Esophagus muscularis mucosa (tissue), 4 donors: ENCODE measurements around the gene PBX4. TPM values are rescaled to one million over a fixed set of nuclear protein-coding genes. Genes with fewer than 3 reads are reported as not detected.

Experiments used
- DNase-seq: peaks from one replicate; pipeline ENCODE4 v3.0.0-alpha.2; 2017; ENCODE audit errors: extremely low spot score
- H3K27ac ChIP-seq, 4 donors: fragments of 200-600 bp; sonication (generic); replicated peaks in 1 of 4; 1 replicate in 3 of 4; 2 replicates in 1 of 4; pipeline ENCODE4 v1.5.1; 2016 to 2019; ENCODE audit warnings: mild to moderate bottlenecking in 1 of 4
- H3K27me3 ChIP-seq, 4 donors: fragments of 200-600 bp; sonication (generic); one replicate each; pipeline versions ENCODE4 v1.5.1 to v1.6.0; 2016 to 2019
- H3K36me3 ChIP-seq, 4 donors: fragments of 200-600 bp; sonication (generic); one replicate each; pipeline ENCODE4 v1.5.1; 2016 to 2019
- H3K4me1 ChIP-seq, 4 donors: fragments of 200-600 bp; sonication (generic); one replicate each; pipeline ENCODE4 v1.5.1; 2016 to 2019
- H3K4me3 ChIP-seq, 4 donors: fragments of 200-600 bp; sonication (generic); 1 replicate in 2 of 4; 2 replicates in 2 of 4; pipeline ENCODE4 v1.5.1; 2016 to 2019; ENCODE audit warnings: mild to moderate bottlenecking in 4 of 4, moderate library complexity in 1 of 4
- H3K9me3 ChIP-seq, 4 donors: fragments of 200-600 bp; sonication (generic); 1 replicate in 3 of 4; 2 replicates in 1 of 4; pipeline ENCODE4 v1.5.1; 2016 to 2019
- CTCF ChIP-seq, 3 experiments: fragments of 200-600 bp in 2 of 3; fragments of 450-650 bp in 1 of 3; sonication (generic) in 2 of 3; IDR thresholded peaks; one replicate each; pipeline ENCODE4 v1.5.1; 2017 to 2019; ENCODE audit warnings: antibody characterized with exemption in 3 of 3, mild to moderate bottlenecking in 2 of 3, moderate library complexity in 1 of 3
- EP300 ChIP-seq: sonication (generic); formaldehyde crosslinking; IDR thresholded peaks from one replicate; pipeline ENCODE4 v1.6.1; 2017; ENCODE audit warnings: antibody characterized with exemption
- POLR2A ChIP-seq: fragments of 450-650 bp; IDR thresholded peaks from one replicate; pipeline ENCODE4 v1.6.1; 2017; ENCODE audit warnings: antibody characterized with exemption, moderate library complexity, mild to moderate bottlenecking, low read depth
- POLR2AphosphoS5 ChIP-seq, 2 donors: sonication (generic); formaldehyde crosslinking; IDR thresholded peaks; one replicate each; pipeline ENCODE4 v1.6.1; 2017; ENCODE audit warnings: antibody characterized with exemption in 2 of 2
- WGBS: methylation state at CpG from one replicate; pipeline ENCODE4 v1.1.5; 2018; 5-methylcytosine and 5-hydroxymethylcytosine counted together
- intact Hi-C: fragments of 100-400 bp; cut with DNase I; formaldehyde crosslinking; loops from one replicate; pipeline ENCODE4 v1.15.1; 2023
- total RNA-seq, 4 donors: library from RNA; depleted of rRNA; stranded (reverse); fragments of >200 nt; gene quantifications; one replicate each; pipeline versions ENCODE4 v1.1.0 to v1.2.1, GENCODE V29; 2016

PBX4 gene
- total RNA-seq, 4 donors from 2014 or later: 0.66 to 3.7 (median 0.98) TPM; not detected in 1

- H3K4me3 ChIP-seq: peak overlapping the region in 2 of 4 donors; percentile 41 to 51
- intact Hi-C loops: no loop called here
- TF ChIP-seq CTCF (IDR thresholded peaks at IDR 0.05) (no peak), EP300 (no peak)
- 19% methylated on average over 7 of the region's 7 CpGs for WGBS
- peaks cover 13 to 69% (median 51%) of the 10 kb centered on the region in 4 donors for H3K27me3 ChIP-seq
- H3K4me1 ChIP-seq: peaks cover 26 to 47% (median 41%) of the 10 kb centered on the region in 4 donors
- peaks cover 0 to 9% (median 6%) of the 10 kb centered on the region in 4 donors for H3K36me3 ChIP-seq
- DNase-seq: no peak
- H3K9me3 ChIP-seq: peaks cover 0 to 4% (median 0%) of the 10 kb centered on the region in 4 donors
- H3K27ac ChIP-seq: no peak overlapping the region
Observed at GRCh38 chr19:19538785-19539166, 79.7 kb downstream of the PBX4 start.

- peaks cover 13 to 64% (median 47%) of the 10 kb centered on the region in 4 donors for H3K27me3 ChIP-seq
- H3K9me3 ChIP-seq: peaks cover 0 to 4% (median 0%) of the 10 kb centered on the region in 4 donors
- H3K4me1 ChIP-seq: peaks cover 26 to 47% (median 41%) of the 10 kb centered on the region in 4 donors
- TF ChIP-seq EP300 (no peak), POLR2AphosphoS5 (IDR thresholded peaks at IDR 0.05) (no peak), CTCF (IDR thresholded peaks at IDR 0.05) (no peak), POLR2A (no peak)
- intact Hi-C loops: no loop called here
- no peak within 1 kb of the TSS for H3K27ac ChIP-seq
- H3K4me3 ChIP-seq: peak within 1 kb of the TSS; percentile 40 to 51 (median 42)
- WGBS: 3% methylated on average over 23 of the region's 56 CpGs
- peaks cover 0 to 9% (median 6%) of the 10 kb centered on the region in 4 donors for H3K36me3 ChIP-seq
- no peak for DNase-seq
Observed at GRCh38 chr19:19538061-19538784, 80.3 kb downstream of the PBX4 start, which contains the start of gene CILP2. CILP2 (plus strand) TSS chr19:19538265; CDS start chr19:19538350, 85 bp downstream.

GRCh38 chr19:19537075-19538048, 81.1 kb downstream of the PBX4 start:
- Histone ChIP-seq H3K9me3 (peaks cover 0 to 4% (median 0%) of the 10 kb centered on the region in 4 donors), H3K4me1 (peaks cover 31 to 53% (median 45%) of the 10 kb centered on the region in 4 donors), H3K4me3 (peak overlapping the region; percentile 40 to 51 (median 42)), H3K27me3 (peaks cover 13 to 55% (median 46%) of the 10 kb centered on the region in 4 donors), H3K36me3 (peaks cover 0 to 9% (median 6%) of the 10 kb centered on the region in 4 donors), H3K27ac (no peak overlapping the region)
- WGBS: 37% methylated on average over 57 of the region's 59 CpGs
- intact Hi-C loops: no loop called here
- no peak for TF ChIP-seq POLR2A
- no peak for DNase-seq

GRCh38 chr19:19535311-19536191, 82.9 kb downstream of the PBX4 start:
- intact Hi-C loops: no loop called here
- peaks cover 0 to 4% (median 0%) of the 10 kb centered on the region in 4 donors for H3K9me3 ChIP-seq
- H3K27ac ChIP-seq: no peak overlapping the region
- H3K4me3 ChIP-seq: no peak overlapping the region
- 90% methylated on average over 29 of the region's 34 CpGs for WGBS
- no peak for DNase-seq
- peaks cover 10 to 37% (median 28%) of the 10 kb centered on the region in 4 donors for H3K27me3 ChIP-seq
- no peak for TF ChIP-seq POLR2A
- H3K36me3 ChIP-seq: peaks cover 0 to 9% (median 6%) of the 10 kb centered on the region in 4 donors
- H3K4me1 ChIP-seq: peaks cover 25 to 46% (median 39%) of the 10 kb centered on the region in 4 donors

GRCh38 chr19:19534556-19535265, 83.8 kb downstream of the PBX4 start:
- intact Hi-C loops: loop anchor here (5.0 kb wide), 1 partner anchor 423 kb away; no protein-coding TSS in a partner anchor
- H3K36me3 ChIP-seq: peaks cover 0 to 9% (median 7%) of the 10 kb centered on the region in 4 donors
- no peak for DNase-seq
- H3K4me3 ChIP-seq: no peak overlapping the region
- WGBS: 74% methylated on average over 26 of the region's 27 CpGs
- TF ChIP-seq CTCF (IDR thresholded peaks at IDR 0.05) (no peak), EP300 (no peak), POLR2AphosphoS5 (IDR thresholded peaks at IDR 0.05) (no peak), POLR2A (no peak)
- no peaks in the 10 kb centered on the region for H3K9me3 ChIP-seq
- H3K4me1 ChIP-seq: peaks cover 21 to 37% (median 31%) of the 10 kb centered on the region in 4 donors
- H3K27ac ChIP-seq: no peak overlapping the region
- H3K27me3 ChIP-seq: peaks cover 6 to 29% (median 20%) of the 10 kb centered on the region in 4 donors
